GM23248 (cell line): ENCODE data around the gene MRTFA. TPM values are rescaled to one million over a fixed set of nuclear protein-coding genes. Genes with fewer than 3 reads are reported as not detected.

Source experiments
- DNase-seq: peaks from one replicate; pipeline ENCODE4 v3.0.0-alpha.2; 2015
- H2AFZ ChIP-seq: fragments of 200-600 bp; sonication (generic); 2 replicates; pipeline ENCODE4 v1.6.1; 2016; ENCODE audit warnings: antibody characterized with exemption
- H3F3A ChIP-seq: fragments of 200-600 bp; sonication (generic); 2 replicates; pipeline ENCODE4 v1.6.1; 2016; ENCODE audit warnings: mild to moderate bottlenecking, antibody characterized with exemption, mixed run types; ENCODE audit not compliant: insufficient read depth
- H3K27ac ChIP-seq: fragments of 200-600 bp; sonication (generic); 2 replicates; pipeline ENCODE4 v1.5.1; 2016; ENCODE audit warnings: mild to moderate bottlenecking
- H3K27me3 ChIP-seq: fragments of 200-600 bp; sonication (generic); replicated peaks from 2 replicates; pipeline ENCODE4 v1.6.1; 2016; ENCODE audit warnings: mild to moderate bottlenecking; ENCODE audit not compliant: insufficient read depth
- H3K36me3 ChIP-seq: fragments of 200-600 bp; sonication (generic); 2 replicates; pipeline ENCODE4 v1.6.1; 2016; ENCODE audit warnings: low read depth, mild to moderate bottlenecking
- H3K4me1 ChIP-seq: fragments of 200-600 bp; sonication (generic); 2 replicates; pipeline ENCODE4 v1.6.1; 2016; ENCODE audit warnings: mild to moderate bottlenecking; ENCODE audit not compliant: insufficient read depth
- H3K4me2 ChIP-seq: fragments of 200-600 bp; sonication (generic); one replicate; pipeline ENCODE4 v1.6.1; 2016; ENCODE audit warnings: mild to moderate bottlenecking; ENCODE audit not compliant: unreplicated experiment
- H3K4me3 ChIP-seq: fragments of 200-600 bp; sonication (generic); 2 replicates; pipeline ENCODE4 v1.5.1; 2016; ENCODE audit warnings: mild to moderate bottlenecking
- H3K79me2 ChIP-seq: fragments of 200-600 bp; sonication (generic); 2 replicates; pipeline ENCODE4 v1.6.1; 2016; ENCODE audit warnings: mild to moderate bottlenecking; ENCODE audit not compliant: insufficient read depth
- H3K9ac ChIP-seq: fragments of 200-600 bp; sonication (generic); 2 replicates; pipeline ENCODE4 v1.6.1; 2016; ENCODE audit warnings: mild to moderate bottlenecking
- H3K9me2 ChIP-seq: fragments of 200-600 bp; sonication (generic); 2 replicates; pipeline ENCODE4 v1.6.1; 2016; ENCODE audit warnings: mixed run types, mild to moderate bottlenecking, moderate library complexity; ENCODE audit not compliant: insufficient read depth
- H3K9me3 ChIP-seq: fragments of 200-600 bp; sonication (generic); one replicate; pipeline ENCODE4 v1.6.1; 2017; ENCODE audit warnings: low read depth
- H4K20me1 ChIP-seq: fragments of 200-600 bp; sonication (generic); 2 replicates; pipeline ENCODE4 v1.6.0; 2016; ENCODE audit not compliant: insufficient read depth
- EZH2 ChIP-seq: fragments of 200-600 bp; sonication (generic); IDR thresholded peaks from 2 replicates; pipeline ENCODE4 v1.6.1; 2018; ENCODE audit warnings: antibody characterized with exemption, mild to moderate bottlenecking; ENCODE audit not compliant: insufficient read depth, poor library complexity, severe bottlenecking
- EZH2phosphoT487 ChIP-seq: fragments of 200-600 bp; sonication (generic); IDR thresholded peaks from 2 replicates; pipeline ENCODE4 v1.6.1; 2018; ENCODE audit warnings: antibody characterized with exemption, moderate library complexity, mild to moderate bottlenecking, low read depth; ENCODE audit not compliant: insufficient read depth
- WGBS, 2 experiments: methylation state at CpG; one replicate each; pipeline ENCODE4 v1.1.6; 2015 to 2017; ENCODE audit warnings: low lambda C conversion rate in 2 of 2, low coverage in 1 of 2; ENCODE audit errors: missing lambda C conversion rate in 2 of 2; 5-methylcytosine and 5-hydroxymethylcytosine counted together
- in situ Hi-C: fragments of 300-500 bp; cut with MboI; formaldehyde crosslinking; loops from 2 replicates; pipeline ENCODE4 v1.15.0; 2020
- polyA plus RNA-seq: library from polyadenylated mRNA; unstranded; fragments of >200 nt; fragmentation: Nextera tagmentation; extraction: Ambion mirVana; gene quantifications from 2 replicates; pipeline ENCODE4 v1.2.1, GENCODE V29; 2016
- total RNA-seq: library from RNA; depleted of rRNA; stranded (reverse); fragments of >200 nt; shearing (Covaris generic); gene quantifications from 2 replicates; pipeline ENCODE4 v1.2.3, GENCODE V29; 2014

Gene MRTFA
- total and polyA plus RNA-seq, 2 experiments from 2014 or later, result 24.2 to 49.2 TPM

DNA sequence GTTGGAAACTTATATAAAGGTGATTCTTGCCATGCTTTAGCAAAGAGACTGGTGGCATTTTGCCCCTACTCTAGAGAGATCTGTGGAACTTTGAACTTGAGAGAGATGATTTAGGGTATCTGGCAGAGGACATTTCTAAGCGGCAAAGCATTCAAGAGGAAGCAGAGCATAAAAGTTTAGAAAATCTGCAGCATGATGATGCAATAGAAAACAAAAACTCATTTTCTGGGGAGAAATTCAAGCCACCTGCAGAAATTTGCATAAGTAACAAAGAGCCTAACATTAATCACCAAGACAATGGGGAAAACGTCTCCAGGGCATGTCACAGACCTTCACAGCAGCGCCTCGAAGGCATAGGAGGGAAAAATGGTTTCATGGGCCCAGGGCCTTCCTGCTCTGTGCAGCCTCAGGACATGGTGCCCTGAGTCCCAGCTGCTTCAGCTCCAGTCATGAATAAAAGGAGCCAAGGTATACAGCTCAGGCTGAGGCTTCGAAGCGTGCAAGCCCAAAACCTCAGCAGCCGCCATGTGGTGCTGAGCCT lies 83.4 kb downstream of the MRTFA start:
- in situ Hi-C loops, result no loop called here

DNA sequence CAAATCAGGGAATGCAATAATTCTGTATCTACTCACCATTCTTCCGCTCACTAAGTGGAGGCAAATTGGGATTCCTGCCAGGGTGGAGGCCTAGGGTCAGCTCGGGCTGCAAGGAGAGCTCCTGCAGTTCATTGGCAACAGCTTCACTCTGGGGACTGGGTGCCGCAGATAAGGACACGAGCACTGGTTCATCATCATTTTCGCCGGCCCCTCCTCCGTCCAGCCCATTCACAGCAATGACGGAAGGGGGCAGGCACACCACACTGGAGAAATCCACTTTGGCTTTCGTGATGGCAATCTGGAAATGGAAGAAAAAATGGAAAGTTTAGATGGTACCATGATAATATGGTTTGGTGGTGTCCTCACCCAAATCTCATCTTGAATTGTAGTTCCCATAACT lies 84.4 kb downstream of the MRTFA start:
- Histone ChIP-seq H3K36me3 (peaks cover 14% of the 10 kb centered on the region), H3F3A (peaks cover 3% of the 10 kb centered on the region; the same call in 1 of the 2 replicates), H2AFZ (no peak overlapping the region), H3K79me2 (peaks cover 96% of the 10 kb centered on the region), H4K20me1 (no peaks in the 10 kb centered on the region), H3K27ac (no peak overlapping the region), H3K9me3 (no peaks in the 10 kb centered on the region), H3K9me2 (no peaks in the 10 kb centered on the region), H3K4me2 (no peak overlapping the region), H3K4me3 (no peak overlapping the region), H3K4me1 (no peaks in the 10 kb centered on the region), H3K27me3 (no peaks in the 10 kb centered on the region), H3K9ac (no peak overlapping the region)
- TF ChIP-seq EZH2 (no peak), EZH2phosphoT487 (no peak)
- WGBS, 2 experiments, result 94% methylated on average over 9 of the region's 9 CpGs
- in situ Hi-C loops, result no loop called here
- no peak for DNase-seq

More for the DNA sequence above, 83.4 kb downstream of the MRTFA start:
- DNase-seq, result no peak
- peaks cover 14% of the 10 kb centered on the region for H3K36me3 ChIP-seq
- no peak overlapping the region for H3K4me2 ChIP-seq
- H3K79me2 ChIP-seq, result peaks cover 96% of the 10 kb centered on the region
- H2AFZ ChIP-seq, result no peak overlapping the region
- no peaks in the 10 kb centered on the region for H3K4me1 ChIP-seq
- H3K27ac ChIP-seq, result no peak overlapping the region
- TF ChIP-seq EZH2, result no peak
- TF ChIP-seq EZH2phosphoT487, result no peak
- no peaks in the 10 kb centered on the region for H3K9me3 ChIP-seq
- H3K27me3 ChIP-seq, result no peaks in the 10 kb centered on the region
- H4K20me1 ChIP-seq, result no peaks in the 10 kb centered on the region
- no peak overlapping the region for H3K9ac ChIP-seq
- no peak overlapping the region for H3K4me3 ChIP-seq
- no peaks in the 10 kb centered on the region for H3F3A ChIP-seq
- 91 to 92% methylated on average over 7 of the region's 7 CpGs for WGBS, 2 experiments
- H3K9me2 ChIP-seq, result no peaks in the 10 kb centered on the region

DNA sequence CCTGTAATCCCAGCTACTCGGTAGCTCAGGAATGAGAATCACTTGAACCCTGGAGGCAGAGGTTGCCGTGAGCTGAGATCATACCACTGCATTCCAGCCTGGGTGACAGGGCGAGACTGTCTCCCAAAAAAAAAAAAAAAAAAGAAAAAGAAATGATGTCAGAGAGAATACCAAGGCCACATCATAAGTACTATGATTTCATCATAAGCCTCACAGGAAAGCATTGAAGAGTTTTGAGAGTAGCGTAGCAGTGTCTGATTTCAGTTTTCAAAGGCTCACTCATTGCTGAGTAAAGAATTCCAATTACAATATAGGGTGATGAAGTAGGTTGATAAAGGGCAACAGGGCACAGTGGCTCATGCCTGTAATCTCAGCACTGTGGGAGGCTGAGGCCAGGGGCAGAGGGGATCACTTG lies 88.8 kb downstream of the MRTFA start:
- in situ Hi-C loops, result no loop called here
- peaks cover 8% of the 10 kb centered on the region for H3K4me1 ChIP-seq
- no peaks in the 10 kb centered on the region for H3K27me3 ChIP-seq
- peak; percentile 38 for DNase-seq
- no peak overlapping the region for H2AFZ ChIP-seq
- no peaks in the 10 kb centered on the region for H4K20me1 ChIP-seq
- H3K9me3 ChIP-seq, result no peaks in the 10 kb centered on the region
- peaks cover 14% of the 10 kb centered on the region for H3K36me3 ChIP-seq
- H3F3A ChIP-seq, result peaks cover 10% of the 10 kb centered on the region; the same call in 1 of the 2 replicates
- no peak overlapping the region for H3K4me3 ChIP-seq
- H3K79me2 ChIP-seq, result peaks cover 94% of the 10 kb centered on the region
- H3K9me2 ChIP-seq, result no peaks in the 10 kb centered on the region
- H3K27ac ChIP-seq, result no peak overlapping the region
- TF ChIP-seq EZH2 (no peak), EZH2phosphoT487 (no peak)
- no peak overlapping the region for H3K9ac ChIP-seq
- WGBS, 2 experiments, result 84 to 89% methylated on average over 4 of the region's 4 CpGs
- H3K4me2 ChIP-seq, result no peak overlapping the region

DNA sequence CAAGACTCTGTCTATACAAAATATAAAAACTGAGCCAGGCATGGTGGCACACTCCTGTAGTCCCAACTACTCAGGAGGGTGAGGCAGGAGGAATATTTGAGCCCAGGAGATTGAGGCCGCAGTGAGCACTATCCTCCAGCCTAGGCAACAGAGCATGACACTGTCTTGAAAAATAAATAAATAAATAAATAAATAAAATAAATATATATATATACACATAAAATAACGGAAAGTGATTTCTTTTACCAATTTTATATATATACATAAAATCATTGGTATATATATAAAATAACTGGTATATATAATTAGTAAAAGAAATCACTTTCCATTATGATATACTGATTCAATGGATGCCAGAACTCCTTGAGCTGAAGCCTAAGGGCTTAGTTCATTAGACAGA lies 91.8 kb downstream of the MRTFA start:
- Histone ChIP-seq H3K9me3 (no peaks in the 10 kb centered on the region), H3K4me3 (no peak overlapping the region)

More for the DNA sequence above, 91.8 kb downstream of the MRTFA start:
- H2AFZ ChIP-seq, result no peak overlapping the region
- H3F3A ChIP-seq, result peaks cover 13% of the 10 kb centered on the region; the same call in 1 of the 2 replicates
- no peak overlapping the region for H3K9ac ChIP-seq
- peaks cover 6% of the 10 kb centered on the region; the same call in 1 of the 2 replicates for H3K36me3 ChIP-seq
- H3K9me2 ChIP-seq, result no peaks in the 10 kb centered on the region
- no peak for DNase-seq
- H3K27ac ChIP-seq, result no peak overlapping the region
- TF ChIP-seq EZH2, result no peak
- no peak for TF ChIP-seq EZH2phosphoT487
- H4K20me1 ChIP-seq, result no peaks in the 10 kb centered on the region
- H3K79me2 ChIP-seq, result peaks cover 95% of the 10 kb centered on the region
- peaks cover 14% of the 10 kb centered on the region for H3K4me1 ChIP-seq
- WGBS, 2 experiments, result 94 to 95% methylated on average over 2 of the region's 2 CpGs
- H3K4me2 ChIP-seq, result no peak overlapping the region
- in situ Hi-C loops, result no loop called here
- no peaks in the 10 kb centered on the region for H3K27me3 ChIP-seq
